Vagina (tissue), 2 donors: ENCODE results near the gene IMPACT. TPM values are rescaled to one million over a fixed set of nuclear protein-coding genes. Genes with fewer than 3 reads are reported as not detected.
A peak's percentile ranks its signal among the peaks of the same experiment; 100 is the strongest.

Experiments used
- DNase-seq, 2 donors: peaks; one replicate each; pipeline ENCODE4 v3.0.0-alpha.2; 2017; ENCODE audit errors: extremely low spot score in 2 of 2
- H3K27ac ChIP-seq: fragments of 200-600 bp; sonication (generic); one replicate; pipeline ENCODE4 v1.5.1; 2019
- H3K27me3 ChIP-seq: fragments of 200-600 bp; sonication (generic); one replicate; pipeline ENCODE4 v1.5.1; 2019
- H3K36me3 ChIP-seq, 2 donors: fragments of 200-600 bp; sonication (generic); one replicate each; pipeline ENCODE4 v1.5.1; 2017 to 2019
- H3K4me1 ChIP-seq: fragments of 200-600 bp; sonication (generic); one replicate; pipeline ENCODE4 v1.5.1; 2019
- H3K4me3 ChIP-seq, 2 donors: fragments of 200-600 bp; sonication (generic); 1 replicate in 1 of 2; 2 replicates in 1 of 2; pipeline ENCODE4 v1.5.1; 2016 to 2019
- H3K9me3 ChIP-seq: fragments of 200-600 bp; sonication (generic); one replicate; pipeline ENCODE4 v1.5.1; 2019
- CTCF ChIP-seq, 3 experiments: fragments of 450-650 bp in 2 of 3; fragments of 200-600 bp in 1 of 3; sonication (generic) in 1 of 3; IDR thresholded peaks; one replicate each; pipeline ENCODE4 v1.5.1; 2017 to 2019; ENCODE audit warnings: antibody characterized with exemption in 3 of 3, mild to moderate bottlenecking in 2 of 3, moderate library complexity in 2 of 3
- POLR2A ChIP-seq, 2 donors: fragments of 450-650 bp; IDR thresholded peaks; one replicate each; pipeline ENCODE4 v1.6.1; 2017; ENCODE audit warnings: antibody characterized with exemption in 2 of 2, mild to moderate bottlenecking in 2 of 2, moderate library complexity in 2 of 2
- POLR2AphosphoS5 ChIP-seq, 2 donors: sonication (generic); formaldehyde crosslinking; IDR thresholded peaks; one replicate each; pipeline ENCODE4 v1.9.0; 2017; ENCODE audit warnings: antibody characterized with exemption in 2 of 2, mild to moderate bottlenecking in 2 of 2, low read depth in 1 of 2; ENCODE audit not compliant: insufficient read depth in 1 of 2
- intact Hi-C: fragments of 100-400 bp; cut with DNase I; formaldehyde crosslinking; loops from one replicate; pipeline ENCODE4 v1.15.1; 2023
- total RNA-seq: library from RNA; depleted of rRNA; stranded (reverse); fragments of >200 nt; gene quantifications from one replicate; pipeline ENCODE4 v1.2.3, GENCODE V29; 2016

Gene IMPACT
- total RNA-seq, 1 donor from 2014 or later: 10.3 TPM

- no peaks in the 10 kb centered on the region for H3K27me3 ChIP-seq
- TF ChIP-seq POLR2A (IDR thresholded peaks at IDR 0.05): no peak
- TF ChIP-seq CTCF (IDR thresholded peaks at IDR 0.05): no peak
- no peak for TF ChIP-seq POLR2AphosphoS5 (IDR thresholded peaks at IDR 0.05; ENCODE audit: insufficient read depth in 1 of 2, low read depth in 1 of 2)
Observed at GRCh38 chr18:24420551-24420950, 5.9 kb upstream of the IMPACT start.

GRCh38 chr18:24421831-24422230 lies 4.6 kb upstream of the IMPACT start:
- no peak overlapping the region for H3K27ac ChIP-seq
- no peaks in the 10 kb centered on the region for H3K9me3 ChIP-seq
- no peak overlapping the region for H3K4me3 ChIP-seq
- no peaks in the 10 kb centered on the region for H3K27me3 ChIP-seq
- intact Hi-C loops: no loop called here
- DNase-seq: no peak
- TF ChIP-seq POLR2AphosphoS5 (IDR thresholded peaks at IDR 0.05; ENCODE audit: insufficient read depth in 1 of 2, low read depth in 1 of 2) (no peak), CTCF (IDR thresholded peaks at IDR 0.05) (no peak), POLR2A (IDR thresholded peaks at IDR 0.05) (no peak)
- H3K4me1 ChIP-seq: no peaks in the 10 kb centered on the region
- no peaks in the 10 kb centered on the region for H3K36me3 ChIP-seq

More at GRCh38 chr18:24420551-24420950, 5.9 kb upstream of the IMPACT start:
- intact Hi-C loops: no loop called here
- Histone ChIP-seq H3K27ac (no peak overlapping the region), H3K36me3 (no peaks in the 10 kb centered on the region), H3K4me1 (no peaks in the 10 kb centered on the region), H3K4me3 (no peak overlapping the region), H3K9me3 (no peaks in the 10 kb centered on the region)
- no peak for DNase-seq

GRCh38 chr18:24426073-24426397 lies 435 bp upstream of the IMPACT start:
- Histone ChIP-seq H3K27ac (peak overlapping the region; percentile 77), H3K36me3 (peaks cover 0 to 1% of the 10 kb centered on the region in 2 donors), H3K4me1 (peaks cover 12% of the 10 kb centered on the region), H3K4me3 (peak overlapping the region; percentile 66 to 74), H3K9me3 (no peaks in the 10 kb centered on the region), H3K27me3 (no peaks in the 10 kb centered on the region)
- no peak for TF ChIP-seq CTCF (IDR thresholded peaks at IDR 0.05)
- DNase-seq: no peak
- intact Hi-C loops: no loop called here

GRCh38 chr18:24427484-24427883 lies 1.0 kb downstream of the IMPACT start:
- H3K9me3 ChIP-seq: no peaks in the 10 kb centered on the region
- DNase-seq: no peak
- peaks cover 0 to 13% of the 10 kb centered on the region in 2 donors for H3K36me3 ChIP-seq
- no peaks in the 10 kb centered on the region for H3K27me3 ChIP-seq
- TF ChIP-seq POLR2AphosphoS5 (IDR thresholded peaks at IDR 0.05; ENCODE audit: insufficient read depth in 1 of 2, low read depth in 1 of 2) (no peak), CTCF (IDR thresholded peaks at IDR 0.05) (no peak), POLR2A (IDR thresholded peaks at IDR 0.05) (no peak)
- intact Hi-C loops: no loop called here
- peak overlapping the region; percentile 66 to 74 for H3K4me3 ChIP-seq
- peaks cover 12% of the 10 kb centered on the region for H3K4me1 ChIP-seq
- no peak overlapping the region for H3K27ac ChIP-seq

- DNase-seq: no peak
- Histone ChIP-seq H3K27me3 (no peaks in the 10 kb centered on the region), H3K4me3 (no peak overlapping the region), H3K9me3 (no peaks in the 10 kb centered on the region), H3K4me1 (peaks cover 12% of the 10 kb centered on the region), H3K27ac (no peak overlapping the region), H3K36me3 (peaks cover 0 to 13% of the 10 kb centered on the region in 2 donors)
- TF ChIP-seq POLR2AphosphoS5 (IDR thresholded peaks at IDR 0.05; ENCODE audit: insufficient read depth in 1 of 2, low read depth in 1 of 2) (no peak), POLR2A (IDR thresholded peaks at IDR 0.05) (no peak), CTCF (IDR thresholded peaks at IDR 0.05) (no peak)
- intact Hi-C loops: no loop called here
Observed at GRCh38 chr18:24428709-24429108, 2.2 kb downstream of the IMPACT start.
